Heart left ventricle (tissue), 13 donors: ENCODE results near the gene IL6ST.

Source experiments
- CTCF ChIP-seq, 12 donors: fragments of 200-600 bp; sonication (generic) in 4 of 12; IDR thresholded peaks; one replicate each; pipeline versions ENCODE4 v1.5.0 to v1.8.0; 2018 to 2022; ENCODE audit warnings: antibody characterized with exemption in 12 of 12, mild to moderate bottlenecking in 5 of 12
- POLR2A ChIP-seq, 2 donors: fragments of 450-650 bp; IDR thresholded peaks; one replicate each; pipeline ENCODE4 v1.6.1; 2017; ENCODE audit warnings: antibody characterized with exemption in 2 of 2, mild to moderate bottlenecking in 2 of 2, moderate library complexity in 2 of 2
- donor health status: ischemic (EF 13 %, LVEDD 7.1; RV severe dilation, severe dysfunction).
- donor health status: DM: no; HTN: yes; CAD: no.
- donor health status: DM: no; HTN: no; CAD: no.
- donor health status: ischemic (EF 25% LVEDD 6.9; RV normal size, moderate dysfunction).
- donor health status: ischemic (EF 25% LVEDD 5.7; RV mildly dilated, moderate dysfunction).
- donor health status: ischemic (EF 35%, LVEDD 5.7; RV mildly dilated, moderate dysfunction).
- donor health status: nonischemic (EF 11% LVEDD 7.7; RV severe dilation, severe dysfunction).
- donor health status: DM: yes; HTN: yes; CAD: no.
- donor health status: PGD.
- donor health status: ischemic (EF 29% LVEDD 5.4; RV normal size, mild dysfunction).
- donor health status: nonischemic (EF 23%, LVEDD 6.1; RV moderate dilation, normal function).

GRCh38 chr5:55935371-55935770, 59.4 kb downstream of the IL6ST start:
- TF ChIP-seq CTCF (IDR thresholded peaks at IDR 0.05) (no peak), POLR2A (IDR thresholded peaks at IDR 0.05) (no peak)
